K562 (cell line): ENCODE measurements around the gene PPP1R15A. TPM values are rescaled to one million over a fixed set of nuclear protein-coding genes. Genes with fewer than 3 reads are reported as not detected.
A peak's percentile ranks its signal among the peaks of the same experiment; 100 is the strongest.

Source experiments
- KAT8 ChIP-seq: fragments of 450-650 bp; IDR thresholded peaks from 2 replicates; pipeline ENCODE4 v1.6.1; 2016; ENCODE audit warnings: low read depth, mild to moderate bottlenecking
- KLF13 ChIP-seq: fragments of 450-650 bp; IDR thresholded peaks from 2 replicates; pipeline ENCODE4 v1.6.1; 2016; ENCODE audit warnings: missing genetic modification characterization, low read depth, mild to moderate bottlenecking, missing compliant biosample characterization, moderate library complexity, borderline replicate concordance
- MAZ ChIP-seq, 2 experiments: fragments of 450-650 bp in 1 of 2; sonication (generic) in 1 of 2; formaldehyde crosslinking; IDR thresholded peaks in 1 of 2; conservative IDR thresholded peaks in 1 of 2; 2 replicates each; pipeline versions ENCODE4 v1.4.0 to v1.5.0; 2020; ENCODE audit warnings: mild to moderate bottlenecking in 1 of 2, missing genetic modification reagents in 1 of 2
- MTA1 ChIP-seq: fragments of 450-650 bp; IDR thresholded peaks from 2 replicates; pipeline ENCODE4 v1.6.1; 2017; ENCODE audit warnings: borderline replicate concordance
- NKRF ChIP-seq: fragments of 450-650 bp; IDR thresholded peaks from 2 replicates; pipeline ENCODE4 v1.6.1; 2016; ENCODE audit warnings: borderline replicate concordance
- PBX2 ChIP-seq, 2 experiments: IDR thresholded peaks in 1 of 2; conservative IDR thresholded peaks in 1 of 2; 2 replicates each; pipeline ENCODE4 v1.6.1; 2016; ENCODE audit warnings: low read depth in 2 of 2, mild to moderate bottlenecking in 1 of 2, missing compliant biosample characterization in 1 of 2, missing genetic modification characterization in 1 of 2, moderate library complexity in 1 of 2
- RREB1 ChIP-seq: fragments of 250-450 bp; sonication (Bioruptor Pico); IDR thresholded peaks from 2 replicates; pipeline ENCODE4 v1.4.0; 2020
- SFPQ ChIP-seq: fragments of 200-400 bp; formaldehyde crosslinking; IDR thresholded peaks from 2 replicates; pipeline ENCODE4 v1.6.1; 2017; ENCODE audit warnings: mild to moderate bottlenecking, low read depth, low read length, moderate library complexity
- STAT5B ChIP-seq: fragments of 250-450 bp; sonication (Bioruptor Pico); IDR thresholded peaks from 2 replicates; pipeline ENCODE4 v1.8.0; 2021; ENCODE audit warnings: mild to moderate bottlenecking, inconsistent platforms
- TRIM24 ChIP-seq, 2 experiments: fragments of 450-650 bp; IDR thresholded peaks; 2 replicates each; pipeline ENCODE4 v1.6.1; 2016
- ZBED1 ChIP-seq: IDR thresholded peaks from 2 replicates; pipeline ENCODE4 v1.6.1; 2014
- ZNF134 ChIP-seq: fragments of 250-450 bp; sonication (Bioruptor Pico); conservative IDR thresholded peaks from 2 replicates; pipeline ENCODE4 v1.4.0; 2020
- ZNF282 ChIP-seq: sonication (generic); formaldehyde crosslinking; IDR thresholded peaks from 2 replicates; pipeline ENCODE4 v1.8.1; 2023; ENCODE audit warnings: missing genetic modification reagents
- polyA plus RNA-seq, 8 experiments: library from polyadenylated mRNA; depleted of rRNA in 4 of 8; stranded (reverse) in 5 of 8; unstranded in 3 of 8; fragments of >200 nt; fragmentation: Nextera tagmentation in 2 of 8; fragmentation: Illumina TruSeq in 1 of 8; extraction: Ambion mirVana in 2 of 8; extraction: Trizol in 1 of 8; gene quantifications; 2 replicates each; pipeline versions ENCODE4 v1.2.1 to v1.2.3, GENCODE V29; 2011 to 2014; ENCODE audit warnings: inconsistent platforms in 1 of 8, missing spikeins in 1 of 8
- total RNA-seq, 7 experiments: library from RNA; depleted of rRNA in 6 of 7; stranded (reverse); fragments of >200 nt in 6 of 7; fragmentation: Illumina TruSeq in 2 of 7; extraction: Trizol in 2 of 7; gene quantifications; 2 replicates each; pipeline versions ENCODE4 v1.2.1 to v1.2.3, GENCODE V29; 2011 to 2021; ENCODE audit warnings: low replicate concordance in 1 of 7

PPP1R15A gene
- total and polyA plus RNA-seq, 9 of the 15 experiments (the other 6 are each of a cell fraction or from before 2014, with no cell fraction given): 0.42 to 73.7 (median 44.0) TPM

- TF ChIP-seq SFPQ (no peak), KAT8 (no peak), TRIM24 (IDR thresholded peaks at IDR 0.05) (no peak), ZNF282 (CRISPR knock-in tag) (no peak), KLF13 (tag) (no peak), ZBED1 (no peak), MAZ (CRISPR knock-in tag; conservative IDR thresholded peaks at IDR 0.05 in 1 of 2, IDR thresholded peaks at IDR 0.05 in 1 of 2) (0 out of 4 replicates have a peak, but pooled peaks of 1 of the 2 experiments have one; percentile 11), MTA1 (peak; percentile 58; the same call in 1 of the 2 replicates), ZNF134 (CRISPR knock-in tag) (no peak), STAT5B (CRISPR knock-in tag) (no peak), PBX2 (CRISPR knock-in tag; IDR thresholded peaks at IDR 0.05; ENCODE audit: low read depth) (no peak), PBX2 (tag; conservative IDR thresholded peaks at IDR 0.05; ENCODE audit: low read depth) (no peak), RREB1 (CRISPR knock-in tag) (0 out of 2 replicates have a peak, but pooled peaks have one; percentile 7), NKRF (peak; percentile 36; the same call in 1 of the 2 replicates)
These were observed 2.3 kb downstream of the PPP1R15A start (continued) for GRCh38 chr19:48874303-48875135.
